AG04450 (cell line): Measurements from ENCODE around the gene SLC29A1. TPM values are rescaled to one million over a fixed set of nuclear protein-coding genes. Genes with fewer than 3 reads are reported as not detected.

Experiments used
- CTCF ChIA-PET: fragments of 300-600, 350-600 bp; formaldehyde crosslinking; extraction: SDS; loops from one replicate; lab custom pipeline; 2022; ENCODE audit warnings: antibody characterized with exemption, inconsistent platforms; lab: Charles Lee
- POLR2A ChIA-PET: fragments of 350-600 bp; formaldehyde crosslinking; extraction: SDS; loops from one replicate; lab custom pipeline; 2021; ENCODE audit warnings: antibody characterized with exemption, inconsistent platforms; lab: Yijun Ruan, JAX
- DNase-seq: peaks from one replicate; pipeline ENCODE4 v3.0.0-alpha.2; 2011; ENCODE audit warnings: low read depth, low spot score
- H3K27ac ChIP-seq: one replicate; pipeline ENCODE4 v1.5.1; 2012; ENCODE audit warnings: low read depth, low read length, control low read depth
- H3K27me3 ChIP-seq: one replicate; pipeline ENCODE4 v1.6.0; 2012; ENCODE audit warnings: low read length; ENCODE audit not compliant: control insufficient read depth, insufficient read depth
- H3K4me3 ChIP-seq: 2 replicates; pipeline ENCODE4 v1.5.1; 2011; ENCODE audit warnings: mild to moderate bottlenecking, low read depth, low read length, control low read depth
- H3K9me3 ChIP-seq: 2 replicates; pipeline ENCODE4 v1.5.1; 2012; ENCODE audit warnings: low read length; ENCODE audit not compliant: control insufficient read depth, insufficient read depth
- polyA plus RNA-seq: library from polyadenylated mRNA; depleted of rRNA; stranded (reverse); fragments of >200 nt; gene quantifications from 2 replicates; pipeline ENCODE4 v1.2.3, GENCODE V29; 2011
- TF ChIP-seq, protein P1 (sequence below): IDR thresholded peaks from 2 replicates; pipeline ENCODE4 v1.5.1; 2011; ENCODE audit warnings: low read depth, low read length, control low read depth, inconsistent platforms

SLC29A1 gene
- polyA plus RNA-seq, 1 experiment = 13.2 TPM

DNA sequence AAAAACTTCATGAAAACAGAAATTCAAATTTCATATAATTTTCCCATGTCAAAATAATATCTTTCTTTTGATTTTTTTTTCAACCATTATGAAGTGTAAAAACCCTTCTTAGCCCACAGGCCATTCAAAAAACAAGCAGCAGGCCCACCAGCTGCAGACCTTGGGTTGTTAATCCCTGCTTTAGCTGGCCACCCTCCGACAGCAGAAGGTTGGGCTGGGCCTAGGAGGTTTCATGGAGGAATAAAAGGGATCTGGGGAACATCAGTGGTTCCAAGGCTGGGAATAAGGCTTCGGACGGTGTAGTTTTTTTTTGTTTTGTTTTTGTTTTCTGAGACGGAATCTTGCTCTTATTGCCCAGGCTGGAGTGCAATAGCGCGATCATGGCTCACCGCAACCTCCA is 19.9 kb downstream of the SLC29A1 start:
- POLR2A ChIA-PET = no interaction called here
- TF ChIP-seq, protein P1, sequence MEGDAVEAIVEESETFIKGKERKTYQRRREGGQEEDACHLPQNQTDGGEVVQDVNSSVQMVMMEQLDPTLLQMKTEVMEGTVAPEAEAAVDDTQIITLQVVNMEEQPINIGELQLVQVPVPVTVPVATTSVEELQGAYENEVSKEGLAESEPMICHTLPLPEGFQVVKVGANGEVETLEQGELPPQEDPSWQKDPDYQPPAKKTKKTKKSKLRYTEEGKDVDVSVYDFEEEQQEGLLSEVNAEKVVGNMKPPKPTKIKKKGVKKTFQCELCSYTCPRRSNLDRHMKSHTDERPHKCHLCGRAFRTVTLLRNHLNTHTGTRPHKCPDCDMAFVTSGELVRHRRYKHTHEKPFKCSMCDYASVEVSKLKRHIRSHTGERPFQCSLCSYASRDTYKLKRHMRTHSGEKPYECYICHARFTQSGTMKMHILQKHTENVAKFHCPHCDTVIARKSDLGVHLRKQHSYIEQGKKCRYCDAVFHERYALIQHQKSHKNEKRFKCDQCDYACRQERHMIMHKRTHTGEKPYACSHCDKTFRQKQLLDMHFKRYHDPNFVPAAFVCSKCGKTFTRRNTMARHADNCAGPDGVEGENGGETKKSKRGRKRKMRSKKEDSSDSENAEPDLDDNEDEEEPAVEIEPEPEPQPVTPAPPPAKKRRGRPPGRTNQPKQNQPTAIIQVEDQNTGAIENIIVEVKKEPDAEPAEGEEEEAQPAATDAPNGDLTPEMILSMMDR = no peak
- CTCF ChIA-PET = interaction anchor here (1.2 to 4.8 kb wide), 3 partner anchors 9 to 13 kb away, joined by 3 to 30 read pairs (median 4); no protein-coding TSS in a partner anchor

DNA sequence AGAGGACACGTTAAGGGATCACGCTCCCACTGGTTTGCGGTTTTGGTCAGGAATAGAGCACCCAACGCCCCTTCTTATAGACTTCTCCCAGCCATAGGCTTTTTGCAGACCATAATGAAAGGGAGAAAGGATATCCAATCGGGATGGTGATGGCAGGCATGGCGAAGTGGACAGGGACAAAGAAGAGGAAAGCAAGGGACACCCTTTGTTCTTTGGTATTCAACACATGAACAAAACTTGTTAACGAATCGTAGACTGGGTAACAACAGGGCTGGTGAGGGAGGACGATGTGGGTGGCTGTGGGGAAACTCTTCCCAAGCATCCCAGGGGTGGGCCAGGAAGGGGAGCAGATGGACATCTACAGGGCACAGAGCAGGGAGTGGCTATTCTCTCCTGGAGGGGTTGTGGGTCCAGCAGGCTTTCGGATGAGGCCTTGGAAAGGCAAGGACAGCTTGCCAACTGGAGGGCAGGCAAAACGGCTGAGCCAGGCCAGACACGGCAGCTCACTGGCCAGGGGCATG is 22.1 kb downstream of the SLC29A1 start:
- peak overlapping the region; percentile 61 for H3K27ac ChIP-seq
- ChIA-PET CTCF (interaction anchor here (0.8 to 4.8 kb wide), 2 partner anchors 9 to 11 kb away, joined by 3 to 30 read pairs; no protein-coding TSS in a partner anchor), POLR2A (interaction anchor here (0.6 to 4.0 kb wide), 3 partner anchors 8 to 11 kb away, joined by 3 to 107 read pairs (median 27); partner anchors contain the start of gene SLC35B2)
- peak overlapping the region; percentile 91 for H3K4me3 ChIP-seq
- TF ChIP-seq, protein P1 = no peak
- H3K9me3 ChIP-seq = no peaks in the 10 kb centered on the region; the same call in 1 of the 2 replicates
- H3K27me3 ChIP-seq = no peaks in the 10 kb centered on the region
- DNase-seq = no peak

More for the DNA sequence above, 19.9 kb downstream of the SLC29A1 start:
- Histone ChIP-seq H3K27me3 (no peaks in the 10 kb centered on the region), H3K4me3 (no peak overlapping the region), H3K27ac (no peak overlapping the region), H3K9me3 (no peaks in the 10 kb centered on the region; the same call in 1 of the 2 replicates)
- no peak for DNase-seq

DNA sequence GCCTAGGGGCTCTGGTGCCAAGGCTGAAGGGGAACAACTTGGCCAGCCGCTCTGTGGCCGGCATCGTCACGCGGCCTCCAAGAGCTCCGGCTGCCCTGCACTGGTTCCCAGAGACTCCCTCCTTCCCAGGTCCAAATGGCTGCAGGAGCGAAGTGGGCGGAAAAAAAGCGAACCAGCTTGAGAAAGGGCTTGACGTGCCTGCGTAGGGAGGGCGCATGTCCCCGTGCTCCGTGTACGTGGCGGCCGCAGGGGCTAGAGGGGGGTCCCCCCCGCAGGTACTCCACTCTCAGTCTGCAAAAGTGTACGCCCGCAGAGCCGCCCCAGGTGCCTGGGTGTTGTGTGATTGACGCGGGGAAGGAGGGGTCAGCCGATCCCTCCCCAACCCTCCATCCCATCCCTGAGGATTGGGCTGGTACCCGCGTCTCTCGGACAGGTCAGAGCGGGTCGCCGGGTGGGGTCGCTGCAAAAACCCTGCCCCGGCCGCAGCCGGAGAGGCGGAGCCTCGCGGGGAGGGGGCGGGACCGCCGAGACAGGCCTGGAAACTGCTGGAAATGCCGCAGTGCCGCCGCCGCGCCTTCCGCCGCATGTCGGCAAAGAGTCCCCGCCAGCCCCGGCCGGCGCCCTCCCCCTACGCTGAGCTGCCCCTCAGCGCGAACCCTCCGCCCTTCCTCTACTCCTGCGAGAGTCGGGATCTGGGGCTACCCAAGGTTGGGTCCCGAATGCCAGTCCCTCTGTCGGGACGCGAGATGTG is 22.7 kb downstream of the SLC29A1 start:
- ChIA-PET POLR2A (interaction anchor here (0.5 to 4.0 kb wide), 29 partner anchors 8 to 786 kb away, joined by 3 to 107 read pairs (median 5); partner anchors contain the start of genes GTPBP2, MYMX, POLH and SLC29A1), CTCF (interaction anchor here (0.8 to 4.8 kb wide), 2 partner anchors 9 to 11 kb away, joined by 3 to 30 read pairs; no protein-coding TSS in a partner anchor)
- peak; percentile 26 for DNase-seq
- Histone ChIP-seq H3K27me3 (no peaks in the 10 kb centered on the region), H3K27ac (peak overlapping the region; percentile 84), H3K4me3 (peak overlapping the region; percentile 91), H3K9me3 (no peaks in the 10 kb centered on the region; the same call in 1 of the 2 replicates)
- TF ChIP-seq, protein P1 = no peak; the same call in 1 of the 2 replicates

DNA sequence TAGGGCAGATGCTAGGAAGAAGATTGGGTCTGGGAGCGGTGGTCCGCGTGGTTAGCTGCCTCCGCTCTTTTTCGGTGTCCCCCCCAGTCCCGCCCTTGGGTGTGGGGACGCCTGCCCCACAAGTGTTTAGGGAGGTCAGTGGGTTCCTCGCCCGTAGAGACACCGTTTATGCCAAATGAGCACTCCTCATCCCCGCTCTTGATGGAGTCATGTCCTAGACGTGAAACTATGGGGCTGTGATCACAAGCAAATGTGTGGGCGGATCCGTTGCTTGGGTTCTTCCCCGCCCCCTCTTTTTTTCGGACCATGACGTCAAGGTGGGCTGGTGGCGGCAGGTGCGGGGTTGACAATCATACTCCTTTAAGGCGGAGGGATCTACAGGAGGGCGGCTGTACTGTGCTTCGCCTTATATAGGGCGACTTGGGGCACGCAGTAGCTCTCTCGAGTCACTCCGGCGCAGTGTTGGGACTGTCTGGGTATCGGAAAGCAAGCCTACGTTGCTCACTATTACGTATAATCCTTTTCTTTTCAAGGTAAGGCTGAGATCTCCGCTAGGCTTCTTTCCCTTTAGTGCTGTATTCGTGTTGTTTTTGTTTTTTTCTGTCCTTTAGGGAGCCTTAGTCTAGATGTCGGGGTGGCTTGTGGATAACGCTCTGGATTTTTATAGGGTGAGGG is 23.4 kb downstream of the SLC29A1 start, which contains the start of gene HSP90AB1:
Gene HSP90AB1, plus strand, starts transcription at position 439 of the 675 bp plus-strand sequence. CDS start 1,529 bp downstream, outside the sequence.
- DNase-seq = peak; percentile 96
- Histone ChIP-seq H3K27ac (peak within 1 kb of the TSS; percentile 84), H3K4me3 (peak within 1 kb of the TSS; percentile 91), H3K9me3 (no peaks in the 10 kb centered on the region; the same call in 1 of the 2 replicates), H3K27me3 (no peaks in the 10 kb centered on the region)
- POLR2A ChIA-PET = interaction anchor here (0.5 to 4.0 kb wide), 30 partner anchors 9 to 787 kb away, joined by 3 to 107 read pairs (median 5); partner anchors contain the start of genes GTPBP2, MYMX, POLH and SLC29A1
- CTCF ChIA-PET = interaction anchor here (1.1 to 4.8 kb wide), 4 partner anchors 9 to 74 kb away, joined by 4 to 30 read pairs (median 8); partner anchors contain the start of gene SLC35B2
- TF ChIP-seq, protein P1 = no peak
